Keratinocyte (primary cell): Measurements from ENCODE around the gene ABHD4. TPM values are rescaled to one million over a fixed set of nuclear protein-coding genes. Genes with fewer than 3 reads are reported as not detected.
"Not testable (repeated sequence)": the region's sequence is repeated elsewhere in the genome, so short reads cannot be mapped to it uniquely, and the experiment has no call there.

Source experiments
- DNase-seq: peaks from one replicate; pipeline ENCODE4 v3.0.0-alpha.2; 2011; ENCODE audit warnings: low read depth, missing footprints, low spot score
- FAIRE-seq: peaks from 2 replicates; lab custom pipeline; 2011; peaks lifted over from hg19 to GRCh38; lab: Jason Lieb, UNC
- H2AFZ ChIP-seq: 2 replicates; pipeline ENCODE4 v1.6.0; 2012; ENCODE audit warnings: low read length, control low read depth, inconsistent platforms; ENCODE audit not compliant: control insufficient read depth
- H3K27ac ChIP-seq: 2 replicates; pipeline ENCODE4 v1.5.1; 2011; ENCODE audit warnings: low read length; ENCODE audit not compliant: control insufficient read depth, insufficient read depth
- H3K27me3 ChIP-seq: 3 replicates; pipeline ENCODE4 v1.6.0; 2011; ENCODE audit warnings: low read length; ENCODE audit not compliant: control insufficient read depth, insufficient read depth; ENCODE audit errors: extremely low read depth
- H3K36me3 ChIP-seq, 2 experiments: 2 replicates in 1 of 2; 3 replicates in 1 of 2; pipeline ENCODE4 v1.5.1; 2011; ENCODE audit warnings: low read length in 2 of 2, mild to moderate bottlenecking in 1 of 2; ENCODE audit not compliant: control insufficient read depth in 2 of 2, insufficient read depth in 2 of 2; ENCODE audit errors: extremely low read depth in 1 of 2
- H3K4me1 ChIP-seq: 3 replicates; pipeline ENCODE4 v1.5.1; 2011; ENCODE audit warnings: low read length; ENCODE audit not compliant: control insufficient read depth, insufficient read depth; ENCODE audit errors: extremely low read depth
- H3K4me2 ChIP-seq: 3 replicates; pipeline ENCODE4 v1.6.0; 2011; ENCODE audit warnings: low read depth, low read length; ENCODE audit not compliant: control insufficient read depth, insufficient read depth; ENCODE audit errors: extremely low read depth
- H3K4me3 ChIP-seq, 3 experiments: fragments of 200-600 bp in 1 of 3; sonication (generic) in 1 of 3; 2 replicates in 2 of 3; 3 replicates in 1 of 3; pipeline ENCODE4 v1.5.1; 2011 to 2016; ENCODE audit warnings: low read length in 3 of 3, mild to moderate bottlenecking in 3 of 3, control low read depth in 2 of 3, inconsistent platforms in 1 of 3, low read depth in 1 of 3, mixed read lengths in 1 of 3, mixed run types in 1 of 3, moderate library complexity in 1 of 3; ENCODE audit not compliant: control insufficient read depth in 2 of 3, insufficient read depth in 2 of 3; ENCODE audit errors: extremely low read depth in 1 of 3
- H3K79me2 ChIP-seq: 2 replicates; pipeline ENCODE4 v1.6.0; 2012; ENCODE audit warnings: low read length; ENCODE audit not compliant: control insufficient read depth, insufficient read depth
- H3K9ac ChIP-seq: 3 replicates; pipeline ENCODE4 v1.6.0; 2011; ENCODE audit warnings: low read length; ENCODE audit not compliant: control insufficient read depth, insufficient read depth; ENCODE audit errors: extremely low read depth
- H3K9me1 ChIP-seq: 3 replicates; pipeline ENCODE4 v1.6.0; 2011; ENCODE audit warnings: low read length; ENCODE audit not compliant: control insufficient read depth, insufficient read depth; ENCODE audit errors: extremely low read depth
- H3K9me3 ChIP-seq: 2 replicates; pipeline ENCODE4 v1.5.1; 2012; ENCODE audit warnings: low read depth, low read length; ENCODE audit not compliant: control insufficient read depth
- H4K20me1 ChIP-seq: 3 replicates; pipeline ENCODE4 v1.6.0; 2011; ENCODE audit warnings: low read length; ENCODE audit not compliant: control insufficient read depth, insufficient read depth; ENCODE audit errors: extremely low read depth
- CTCF ChIP-seq, 3 experiments: IDR thresholded peaks in 1 of 3; conservative IDR thresholded peaks in 1 of 3; optimal IDR thresholded peaks in 1 of 3; 2 replicates in 2 of 3; 3 replicates in 1 of 3; pipeline versions ENCODE3 to v1.5.1; 2011; ENCODE audit warnings: low read length in 3 of 3, mild to moderate bottlenecking in 3 of 3, moderate library complexity in 2 of 3, control low read depth in 1 of 3, inconsistent platforms in 1 of 3; ENCODE audit not compliant: insufficient read depth in 2 of 3; ENCODE audit errors: extremely low read depth in 1 of 3
- EZH2 ChIP-seq: IDR thresholded peaks from one replicate; pipeline ENCODE4 v1.6.1; 2012; ENCODE audit warnings: inconsistent platforms, mild to moderate bottlenecking, low read length, moderate library complexity
- dilution Hi-C: fragments of 300-500 bp; cut with MboI; formaldehyde crosslinking; loops from one replicate; pipeline ENCODE4 v1.7.0; 2020; ENCODE audit warnings: low sequenced_read_pairs; ENCODE audit not compliant: extremely low pct_ligation_motif_present
- polyA plus RNA-seq, 5 experiments: library from polyadenylated mRNA; depleted of rRNA in 3 of 5; stranded (reverse) in 3 of 5; stranded (forward) in 1 of 5; unstranded in 1 of 5; fragments of >200 nt; gene quantifications; 1 replicate in 1 of 5; 2 replicates in 3 of 5; 3 replicates in 1 of 5; pipeline versions ENCODE4 v1.2.1 to v1.2.3, GENCODE V29; 2011 to 2012; ENCODE audit warnings: missing spikeins in 2 of 5, low read depth in 1 of 5, low replicate concordance in 1 of 5

Gene ABHD4
- polyA plus RNA-seq, 1 donor (not counting 4 experiments of a cell fraction or from before 2014, with no cell fraction given): 17.7 TPM

- TF ChIP-seq EZH2: no peak
- no peaks in the 10 kb centered on the region for H3K9me1 ChIP-seq
- H3K4me2 ChIP-seq: no peak overlapping the region
- H3K4me1 ChIP-seq: peaks cover 22% of the 10 kb centered on the region
- DNase-seq: no peak
- H4K20me1 ChIP-seq: no peaks in the 10 kb centered on the region
- no peaks in the 10 kb centered on the region for H3K36me3 ChIP-seq
- H3K27me3 ChIP-seq: no peaks in the 10 kb centered on the region
- no peaks in the 10 kb centered on the region for H3K79me2 ChIP-seq
- dilution Hi-C loops: no loop called here
- H3K4me3 ChIP-seq: no peak overlapping the region
- no peak overlapping the region for H3K27ac ChIP-seq
- H3K9ac ChIP-seq: no peak overlapping the region
- H2AFZ ChIP-seq: no peak overlapping the region
- FAIRE-seq: no peak
- H3K9me3 ChIP-seq: no peaks in the 10 kb centered on the region
Measured at GRCh38 chr14:22553445-22553844, 44.7 kb upstream of the ABHD4 start.

GRCh38 chr14:22553861-22554497 lies 44.1 kb upstream of the ABHD4 start:
- DNase-seq, H3K9me3 ChIP-seq, H3K79me2 ChIP-seq, H3K27ac ChIP-seq, H3K9me1 ChIP-seq, H3K36me3 ChIP-seq, H3K9ac ChIP-seq, H3K27me3 ChIP-seq, H4K20me1 ChIP-seq, H3K4me2 ChIP-seq, H2AFZ ChIP-seq, dilution Hi-C loops, H3K4me3 ChIP-seq, FAIRE-seq: not testable (repeated sequence)
- peaks cover 22% of the 10 kb centered on the region for H3K4me1 ChIP-seq

- DNase-seq (no peak), FAIRE-seq (no peak)
- TF ChIP-seq CTCF (optimal IDR thresholded peaks at IDR 0.05 in 1 of 3, IDR thresholded peaks at IDR 0.05 in 1 of 3, conservative IDR thresholded peaks at IDR 0.05 in 1 of 3; ENCODE audit: extremely low read depth in 1 of 3, insufficient read depth in 2 of 3, low read length in 3 of 3) (no peak), EZH2 (no peak)
- no peak overlapping the region for H3K9ac ChIP-seq
- H3K27ac ChIP-seq: no peak overlapping the region
- no peak overlapping the region for H3K4me2 ChIP-seq
- H3K9me3 ChIP-seq: no peaks in the 10 kb centered on the region
- H3K9me1 ChIP-seq: no peaks in the 10 kb centered on the region
- no peak overlapping the region for H3K4me3 ChIP-seq
- no peaks in the 10 kb centered on the region for H4K20me1 ChIP-seq
- dilution Hi-C loops: no loop called here
- no peaks in the 10 kb centered on the region for H3K36me3 ChIP-seq
- no peak overlapping the region for H2AFZ ChIP-seq
- no peaks in the 10 kb centered on the region for H3K27me3 ChIP-seq
- peaks cover 22% of the 10 kb centered on the region for H3K4me1 ChIP-seq
- H3K79me2 ChIP-seq: no peaks in the 10 kb centered on the region
Measured at GRCh38 chr14:22554498-22555383, 43.4 kb upstream of the ABHD4 start.
